ENCODE measurements around the gene TMPRSS6.

The TMPRSS6 gene

GRCh38 chr22:37056246-37056645 lies 53.3 kb downstream of the TMPRSS6 start:
- Histone ChIP-seq H3K79me2 (ENCODE audit: control insufficient read depth, low read length) (no peaks in the 10 kb centered on the region), H4K20me1 (ENCODE audit: control insufficient read depth, insufficient read depth, low read depth, low read length) (no peaks in the 10 kb centered on the region), H3K4me2 (ENCODE audit: low read length) (no peak overlapping the region), H3K27ac (ENCODE audit: low read depth, low read length) (no peak overlapping the region), H3K9me3 (ENCODE audit: control insufficient read depth, insufficient read depth, low read length) (no peaks in the 10 kb centered on the region), H3F3A (ENCODE audit: control insufficient read depth, insufficient read depth) (no peaks in the 10 kb centered on the region), H3K27me3 (ENCODE audit: control insufficient read depth, low read length) (no peaks in the 10 kb centered on the region), H3K36me3 (ENCODE audit: control insufficient read depth, low read length) (no peaks in the 10 kb centered on the region), H3K4me1 (ENCODE audit: control insufficient read depth, low read length) (peaks cover 9% of the 10 kb centered on the region), H3K4me3 (ENCODE audit: low read length) (no peak overlapping the region), H3K9me2 (replicated peaks; ENCODE audit: control insufficient read depth, low read length) (no peaks in the 10 kb centered on the region)
- TF ChIP-seq EZH2phosphoT487 (IDR thresholded peaks at IDR 0.05; ENCODE audit: borderline replicate concordance, low read length) (no peak), CTCF (IDR thresholded peaks at IDR 0.05; ENCODE audit: low read depth, low read length, poor library complexity, severe bottlenecking) (no peak)

- Histone ChIP-seq H3K4me3 (ENCODE audit: low read length) (no peak overlapping the region), H3K27ac (ENCODE audit: low read depth, low read length) (no peak overlapping the region)
Observed at GRCh38 chr22:37054600-37055365, 54.7 kb downstream of the TMPRSS6 start.

GRCh38 chr22:37054056-37054395 lies 55.5 kb downstream of the TMPRSS6 start:
- Histone ChIP-seq H3K79me2 (ENCODE audit: control insufficient read depth, low read length) (no peaks in the 10 kb centered on the region), H3K27me3 (ENCODE audit: control insufficient read depth, low read length) (peaks cover 4% of the 10 kb centered on the region; the same call in 1 of the 2 replicates), H4K20me1 (ENCODE audit: control insufficient read depth, insufficient read depth, low read depth, low read length) (no peaks in the 10 kb centered on the region), H3K9me2 (replicated peaks; ENCODE audit: control insufficient read depth, low read length) (no peaks in the 10 kb centered on the region), H3F3A (ENCODE audit: control insufficient read depth, insufficient read depth) (no peaks in the 10 kb centered on the region), H3K27ac (ENCODE audit: low read depth, low read length) (no peak overlapping the region), H3K36me3 (ENCODE audit: control insufficient read depth, low read length) (no peaks in the 10 kb centered on the region), H3K4me2 (ENCODE audit: low read length) (no peak overlapping the region), H3K9me3 (ENCODE audit: control insufficient read depth, insufficient read depth, low read length) (no peaks in the 10 kb centered on the region), H3K4me1 (ENCODE audit: control insufficient read depth, low read length) (peaks cover 10% of the 10 kb centered on the region), H3K4me3 (ENCODE audit: low read length) (no peak overlapping the region)
- TF ChIP-seq CTCF (IDR thresholded peaks at IDR 0.05; ENCODE audit: low read depth, low read length, poor library complexity, severe bottlenecking) (no peak), EZH2phosphoT487 (IDR thresholded peaks at IDR 0.05; ENCODE audit: borderline replicate concordance, low read length) (no peak)

More at GRCh38 chr22:37054600-37055365, 54.7 kb downstream of the TMPRSS6 start:
- Histone ChIP-seq H3K27me3 (ENCODE audit: control insufficient read depth, low read length) (peaks cover 4% of the 10 kb centered on the region; the same call in 1 of the 2 replicates), H3K4me1 (ENCODE audit: control insufficient read depth, low read length) (peaks cover 10% of the 10 kb centered on the region), H3K4me2 (ENCODE audit: low read length) (no peak overlapping the region), H3K9me3 (ENCODE audit: control insufficient read depth, insufficient read depth, low read length) (no peaks in the 10 kb centered on the region), H3F3A (ENCODE audit: control insufficient read depth, insufficient read depth) (no peaks in the 10 kb centered on the region), H3K79me2 (ENCODE audit: control insufficient read depth, low read length) (no peaks in the 10 kb centered on the region), H3K9me2 (replicated peaks; ENCODE audit: control insufficient read depth, low read length) (no peaks in the 10 kb centered on the region), H4K20me1 (ENCODE audit: control insufficient read depth, insufficient read depth, low read depth, low read length) (no peaks in the 10 kb centered on the region), H3K36me3 (ENCODE audit: control insufficient read depth, low read length) (no peaks in the 10 kb centered on the region)
- no peak for TF ChIP-seq EZH2phosphoT487 (IDR thresholded peaks at IDR 0.05; ENCODE audit: borderline replicate concordance, low read length)

- Histone ChIP-seq H3K4me1 (ENCODE audit: control insufficient read depth, low read length) (peaks cover 10% of the 10 kb centered on the region), H3K36me3 (ENCODE audit: control insufficient read depth, low read length) (no peaks in the 10 kb centered on the region), H4K20me1 (ENCODE audit: control insufficient read depth, insufficient read depth, low read depth, low read length) (no peaks in the 10 kb centered on the region), H3K27ac (ENCODE audit: low read depth, low read length) (no peak overlapping the region), H3K9me3 (ENCODE audit: control insufficient read depth, insufficient read depth, low read length) (no peaks in the 10 kb centered on the region), H3K4me2 (ENCODE audit: low read length) (no peak overlapping the region), H3K27me3 (ENCODE audit: control insufficient read depth, low read length) (peaks cover 4% of the 10 kb centered on the region; the same call in 1 of the 2 replicates), H3K79me2 (ENCODE audit: control insufficient read depth, low read length) (no peaks in the 10 kb centered on the region), H3K4me3 (ENCODE audit: low read length) (no peak overlapping the region), H3K9me2 (replicated peaks; ENCODE audit: control insufficient read depth, low read length) (no peaks in the 10 kb centered on the region), H3F3A (ENCODE audit: control insufficient read depth, insufficient read depth) (no peaks in the 10 kb centered on the region)
- TF ChIP-seq CTCF (IDR thresholded peaks at IDR 0.05; ENCODE audit: low read depth, low read length, poor library complexity, severe bottlenecking) (no peak), EZH2phosphoT487 (IDR thresholded peaks at IDR 0.05; ENCODE audit: borderline replicate concordance, low read length) (no peak)
Observed at GRCh38 chr22:37053310-37054055, 56.0 kb downstream of the TMPRSS6 start.

Data from DOHH2 (cell line).